Liver (tissue), 9 donors: ENCODE measurements around the gene PLAC1. TPM values are rescaled to one million over a fixed set of nuclear protein-coding genes. Genes with fewer than 3 reads are reported as not detected.

Source experiments
- DNase-seq: peaks from one replicate; pipeline ENCODE4 v3.0.0-alpha.2; 2017; ENCODE audit warnings: low spot score
- H3K27ac ChIP-seq, 2 donors: one replicate each; pipeline ENCODE4 v1.7.0; 2013; ENCODE audit warnings: inconsistent platforms in 2 of 2, low read length in 2 of 2, control low read depth in 1 of 2, low read depth in 1 of 2, mild to moderate bottlenecking in 1 of 2
- H3K27me3 ChIP-seq, 4 donors: one replicate each; pipeline versions ENCODE4 v1.6.1 to v1.7.0; 2013; ENCODE audit warnings: low read length in 3 of 4, inconsistent platforms in 1 of 4, mild to moderate bottlenecking in 1 of 4, moderate library complexity in 1 of 4; ENCODE audit not compliant: control insufficient read depth in 4 of 4, insufficient read depth in 4 of 4
- H3K36me3 ChIP-seq, 4 donors: one replicate each; pipeline versions ENCODE4 v1.6.1 to v1.7.0; 2013; ENCODE audit warnings: low read length in 3 of 4, mild to moderate bottlenecking in 3 of 4, low read depth in 1 of 4, moderate library complexity in 1 of 4; ENCODE audit not compliant: control insufficient read depth in 4 of 4, insufficient read depth in 3 of 4
- H3K4me1 ChIP-seq, 4 donors: one replicate each; pipeline versions ENCODE4 v1.6.1 to v1.7.0; 2013; ENCODE audit warnings: low read length in 3 of 4, mild to moderate bottlenecking in 3 of 4, moderate library complexity in 1 of 4; ENCODE audit not compliant: control insufficient read depth in 4 of 4, insufficient read depth in 4 of 4
- H3K4me3 ChIP-seq, 3 donors: one replicate each; pipeline versions ENCODE4 v1.6.1 to v1.7.0; 2013; ENCODE audit warnings: low read length in 3 of 3, control low read depth in 1 of 3, low read depth in 1 of 3, mild to moderate bottlenecking in 1 of 3
- H3K9ac ChIP-seq, 2 donors: one replicate each; pipeline ENCODE4 v1.7.0; 2013; ENCODE audit warnings: low read length in 2 of 2, mild to moderate bottlenecking in 2 of 2, moderate library complexity in 2 of 2, control low read depth in 1 of 2, low read depth in 1 of 2
- H3K9me3 ChIP-seq, 4 donors: one replicate each; pipeline versions ENCODE4 v1.6.1 to v1.7.0; 2013; ENCODE audit warnings: low read length in 3 of 4; ENCODE audit not compliant: control insufficient read depth in 4 of 4
- EGR1 ChIP-seq, 2 donors: IDR thresholded peaks; 2 replicates each; pipeline ENCODE4 v1.6.1; 2016 to 2018; ENCODE audit warnings: antibody characterized with exemption in 2 of 2, low read depth in 2 of 2
- HNF4A ChIP-seq, 2 donors: conservative IDR thresholded peaks; 2 replicates each; pipeline ENCODE4 v1.6.1; 2016; ENCODE audit warnings: antibody characterized with exemption in 2 of 2, mild to moderate bottlenecking in 2 of 2
- NR2F2 ChIP-seq: IDR thresholded peaks from 2 replicates; pipeline ENCODE4 v1.6.1; 2016; ENCODE audit warnings: antibody characterized with exemption
- RAD21 ChIP-seq, 2 donors: IDR thresholded peaks; 2 replicates each; pipeline ENCODE4 v1.6.1; 2016; ENCODE audit warnings: antibody characterized with exemption in 2 of 2, mild to moderate bottlenecking in 2 of 2
- SP1 ChIP-seq: IDR thresholded peaks from 2 replicates; pipeline ENCODE4 v1.6.1; 2018; ENCODE audit warnings: antibody characterized with exemption, mild to moderate bottlenecking
- TAF1 ChIP-seq: conservative IDR thresholded peaks from 2 replicates; pipeline ENCODE4 v1.6.1; 2016; ENCODE audit warnings: antibody characterized with exemption, mild to moderate bottlenecking
- WGBS: extraction: QIAGEN DNeasy Blood & Tissue Kit; methylation state at CpG from one replicate; pipeline ENCODE4 v1.1.7; 2013; 5-methylcytosine and 5-hydroxymethylcytosine counted together
- polyA plus RNA-seq, 2 donors: library from polyadenylated mRNA; stranded (reverse) in 1 of 2; unstranded in 1 of 2; fragments of 200-250 nt in 1 of 2; fragments of >200 nt in 1 of 2; fragmentation: Nextera tagmentation in 1 of 2; extraction: Ambion mirVana in 1 of 2; gene quantifications; one replicate each; pipeline versions ENCODE4 v1.2.1 to v1.2.3, GENCODE V29; 2013 to 2015
- total RNA-seq, 2 donors: library from RNA; depleted of rRNA; stranded (reverse); fragments of >200 nt; gene quantifications; one replicate each; pipeline ENCODE4 v1.2.3, GENCODE V29; 2014
- TF ChIP-seq, protein P1 (sequence below): IDR thresholded peaks from 2 replicates; pipeline ENCODE4 v1.6.1; 2016; ENCODE audit warnings: antibody characterized with exemption
- TF ChIP-seq, protein P2 (sequence below): fragments of 150-350 bp; IDR thresholded peaks from 2 replicates; pipeline ENCODE4 v1.5.1; 2017; ENCODE audit warnings: improper control_type of control experiment, low read depth, low read length; ENCODE audit not compliant: missing input control
- TF ChIP-seq, protein P3 (sequence below): IDR thresholded peaks from 2 replicates; pipeline ENCODE4 v1.6.1; 2016; ENCODE audit warnings: antibody characterized with exemption
- TF ChIP-seq, protein P4 (sequence below): IDR thresholded peaks from 2 replicates; pipeline ENCODE4 v1.6.1; 2016; ENCODE audit warnings: antibody characterized with exemption
- donor health status: healthy.
- donor health status: healthy.
- donor health status: healthy.
- donor health status: healthy.
- donor health status: healthy.

Gene PLAC1
- total and polyA plus RNA-seq, 4 donors, result not detected

DNA sequence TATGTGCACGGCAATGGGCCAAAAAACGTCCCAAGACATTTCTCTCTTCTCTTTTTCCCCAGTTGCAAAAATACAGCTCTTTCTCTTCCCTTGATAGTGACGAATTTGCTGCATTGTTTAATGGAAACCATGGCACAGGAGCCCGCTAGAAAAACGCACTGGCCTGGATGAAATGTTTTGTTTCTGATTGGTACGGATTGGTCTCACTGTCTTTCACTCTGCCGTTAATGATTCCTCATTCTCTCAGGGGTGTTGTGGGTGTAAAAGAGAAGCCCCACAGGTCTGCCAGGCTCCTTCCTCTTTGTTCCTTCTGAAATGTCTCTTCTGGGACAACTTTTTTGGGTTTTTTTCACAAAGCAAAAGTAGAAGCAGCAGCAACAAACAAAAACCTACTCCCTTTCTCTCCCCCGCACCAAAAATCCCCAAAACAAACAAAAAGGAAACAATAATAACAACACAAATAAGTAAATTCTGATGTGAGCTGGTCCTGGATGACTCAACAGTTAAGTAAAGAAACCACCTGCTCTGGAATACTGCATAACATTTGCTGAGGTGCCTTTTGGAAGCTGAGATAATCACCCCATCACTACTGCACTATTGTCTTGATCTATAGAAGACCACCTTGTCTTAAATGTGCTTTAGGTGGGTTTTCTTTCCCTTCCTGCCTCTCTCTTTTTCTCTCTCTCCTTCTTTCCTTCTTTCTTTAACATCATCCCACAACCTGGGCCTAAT is 89.8 kb downstream of the PLAC1 start:
- no peak for DNase-seq
- TF ChIP-seq RAD21 (IDR thresholded peaks at IDR 0.05) (no peak), EGR1 (IDR thresholded peaks at IDR 0.05; ENCODE audit: low read depth in 2 of 2) (no peak), TAF1 (no peak), SP1 (no peak)
- TF ChIP-seq, protein P1, sequence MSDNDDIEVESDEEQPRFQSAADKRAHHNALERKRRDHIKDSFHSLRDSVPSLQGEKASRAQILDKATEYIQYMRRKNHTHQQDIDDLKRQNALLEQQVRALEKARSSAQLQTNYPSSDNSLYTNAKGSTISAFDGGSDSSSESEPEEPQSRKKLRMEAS, result no peak
- TF ChIP-seq, protein P2, sequence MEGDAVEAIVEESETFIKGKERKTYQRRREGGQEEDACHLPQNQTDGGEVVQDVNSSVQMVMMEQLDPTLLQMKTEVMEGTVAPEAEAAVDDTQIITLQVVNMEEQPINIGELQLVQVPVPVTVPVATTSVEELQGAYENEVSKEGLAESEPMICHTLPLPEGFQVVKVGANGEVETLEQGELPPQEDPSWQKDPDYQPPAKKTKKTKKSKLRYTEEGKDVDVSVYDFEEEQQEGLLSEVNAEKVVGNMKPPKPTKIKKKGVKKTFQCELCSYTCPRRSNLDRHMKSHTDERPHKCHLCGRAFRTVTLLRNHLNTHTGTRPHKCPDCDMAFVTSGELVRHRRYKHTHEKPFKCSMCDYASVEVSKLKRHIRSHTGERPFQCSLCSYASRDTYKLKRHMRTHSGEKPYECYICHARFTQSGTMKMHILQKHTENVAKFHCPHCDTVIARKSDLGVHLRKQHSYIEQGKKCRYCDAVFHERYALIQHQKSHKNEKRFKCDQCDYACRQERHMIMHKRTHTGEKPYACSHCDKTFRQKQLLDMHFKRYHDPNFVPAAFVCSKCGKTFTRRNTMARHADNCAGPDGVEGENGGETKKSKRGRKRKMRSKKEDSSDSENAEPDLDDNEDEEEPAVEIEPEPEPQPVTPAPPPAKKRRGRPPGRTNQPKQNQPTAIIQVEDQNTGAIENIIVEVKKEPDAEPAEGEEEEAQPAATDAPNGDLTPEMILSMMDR, result no peak
- TF ChIP-seq, protein P3, sequence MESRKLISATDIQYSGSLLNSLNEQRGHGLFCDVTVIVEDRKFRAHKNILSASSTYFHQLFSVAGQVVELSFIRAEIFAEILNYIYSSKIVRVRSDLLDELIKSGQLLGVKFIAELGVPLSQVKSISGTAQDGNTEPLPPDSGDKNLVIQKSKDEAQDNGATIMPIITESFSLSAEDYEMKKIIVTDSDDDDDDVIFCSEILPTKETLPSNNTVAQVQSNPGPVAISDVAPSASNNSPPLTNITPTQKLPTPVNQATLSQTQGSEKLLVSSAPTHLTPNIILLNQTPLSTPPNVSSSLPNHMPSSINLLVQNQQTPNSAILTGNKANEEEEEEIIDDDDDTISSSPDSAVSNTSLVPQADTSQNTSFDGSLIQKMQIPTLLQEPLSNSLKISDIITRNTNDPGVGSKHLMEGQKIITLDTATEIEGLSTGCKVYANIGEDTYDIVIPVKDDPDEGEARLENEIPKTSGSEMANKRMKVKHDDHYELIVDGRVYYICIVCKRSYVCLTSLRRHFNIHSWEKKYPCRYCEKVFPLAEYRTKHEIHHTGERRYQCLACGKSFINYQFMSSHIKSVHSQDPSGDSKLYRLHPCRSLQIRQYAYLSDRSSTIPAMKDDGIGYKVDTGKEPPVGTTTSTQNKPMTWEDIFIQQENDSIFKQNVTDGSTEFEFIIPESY, result no peak
- WGBS, result 67% methylated on average over 8 of the region's 8 CpGs

DNA sequence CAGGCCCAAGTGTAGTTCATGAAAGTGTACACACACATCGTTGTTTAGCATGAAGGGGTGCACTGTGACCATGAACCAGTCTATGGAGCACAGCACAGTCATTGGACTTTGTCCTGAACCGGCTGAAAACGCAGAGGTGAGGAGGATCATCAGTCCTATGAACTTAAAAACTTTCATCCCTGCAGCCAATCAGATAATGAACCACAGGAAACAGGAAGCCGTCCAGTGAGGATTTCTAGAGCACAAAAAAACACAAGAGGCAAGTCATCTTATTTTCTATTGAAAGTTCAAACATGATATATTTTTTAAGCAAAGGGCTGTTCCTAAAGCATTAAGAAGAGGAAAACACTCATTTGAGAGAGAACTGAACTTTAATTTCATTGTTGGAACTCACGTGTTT is 91.8 kb downstream of the PLAC1 start:
- H3K9me3 ChIP-seq, result peaks cover 0 to 2% (median under 1%) of the 10 kb centered on the region in 4 donors
- no peaks in the 10 kb centered on the region for H3K4me1 ChIP-seq
- H3K36me3 ChIP-seq, result no peaks in the 10 kb centered on the region
- DNase-seq, result no peak
- H3K9ac ChIP-seq, result no peak overlapping the region
- no peak overlapping the region for H3K4me3 ChIP-seq
- no peaks in the 10 kb centered on the region for H3K27me3 ChIP-seq
- H3K27ac ChIP-seq, result no peak overlapping the region
- WGBS, result 35% methylated on average over 5 of the region's 5 CpGs
- TF ChIP-seq HNF4A (conservative IDR thresholded peaks at IDR 0.05) (no peak), EGR1 (IDR thresholded peaks at IDR 0.05; ENCODE audit: low read depth in 2 of 2) (no peak), NR2F2 (no peak)
- TF ChIP-seq, protein P2, result no peak
- TF ChIP-seq, protein P4, sequence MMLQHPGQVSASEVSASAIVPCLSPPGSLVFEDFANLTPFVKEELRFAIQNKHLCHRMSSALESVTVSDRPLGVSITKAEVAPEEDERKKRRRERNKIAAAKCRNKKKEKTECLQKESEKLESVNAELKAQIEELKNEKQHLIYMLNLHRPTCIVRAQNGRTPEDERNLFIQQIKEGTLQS, result no peak

More for the DNA sequence above, 89.8 kb downstream of the PLAC1 start:
- no peak overlapping the region for H3K9ac ChIP-seq
- no peaks in the 10 kb centered on the region for H3K36me3 ChIP-seq
- peaks cover 0 to 2% (median under 1%) of the 10 kb centered on the region in 4 donors for H3K9me3 ChIP-seq
- no peak overlapping the region for H3K27ac ChIP-seq
- no peak overlapping the region for H3K4me3 ChIP-seq
- H3K4me1 ChIP-seq, result no peaks in the 10 kb centered on the region
- no peaks in the 10 kb centered on the region for H3K27me3 ChIP-seq
